ENCODE data around the gene ZSWIM4. TPM values are rescaled to one million over a fixed set of nuclear protein-coding genes. Genes with fewer than 3 reads are reported as not detected.
A peak's percentile ranks its signal among the peaks of the same experiment; 100 is the strongest.
"Not testable (repeated sequence)": the region's sequence is repeated elsewhere in the genome, so short reads cannot be mapped to it uniquely, and the experiment has no call there.

The ZSWIM4 gene
- total RNA-seq, 1 experiment from 2014 or later, result 4.5 TPM

- no peak for DNase-seq (ENCODE audit: low spot score)
Observed at GRCh38 chr19:13778398-13778797, 16.8 kb upstream of the ZSWIM4 start.

GRCh38 chr19:13778847-13779246 is 16.4 kb upstream of the ZSWIM4 start:
- DNase-seq (ENCODE audit: low spot score), result no peak

DNA sequence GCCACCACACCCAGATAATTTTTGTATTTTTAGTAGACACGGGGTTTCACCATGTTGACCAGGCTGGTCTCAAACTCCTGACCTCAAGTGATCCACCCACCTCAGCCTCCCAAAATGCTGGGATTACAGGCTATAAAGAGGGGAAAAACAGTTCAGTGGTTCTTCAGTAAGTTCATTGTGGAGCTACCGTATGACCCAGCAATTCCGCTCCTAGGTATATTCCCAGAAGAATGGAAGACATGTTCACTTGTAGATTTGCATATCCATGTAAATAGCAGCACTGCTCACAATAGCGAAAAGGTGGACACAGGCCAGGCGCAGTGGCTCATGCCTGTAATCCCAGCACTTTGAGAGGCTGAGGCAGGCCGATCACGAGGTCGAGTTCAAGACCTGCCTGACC is 15.4 kb upstream of the ZSWIM4 start:
- not testable (repeated sequence) for DNase-seq (ENCODE audit: low spot score)

GRCh38 chr19:13781547-13781946 is 13.7 kb upstream of the ZSWIM4 start:
- DNase-seq (ENCODE audit: low spot score), result peak; percentile 92

- DNase-seq (ENCODE audit: low spot score), result no peak
Observed at GRCh38 chr19:13782537-13782936, 12.7 kb upstream of the ZSWIM4 start.

GRCh38 chr19:13783565-13784500 is 11.4 kb upstream of the ZSWIM4 start:
- DNase-seq (ENCODE audit: low spot score), result no peak

DNA sequence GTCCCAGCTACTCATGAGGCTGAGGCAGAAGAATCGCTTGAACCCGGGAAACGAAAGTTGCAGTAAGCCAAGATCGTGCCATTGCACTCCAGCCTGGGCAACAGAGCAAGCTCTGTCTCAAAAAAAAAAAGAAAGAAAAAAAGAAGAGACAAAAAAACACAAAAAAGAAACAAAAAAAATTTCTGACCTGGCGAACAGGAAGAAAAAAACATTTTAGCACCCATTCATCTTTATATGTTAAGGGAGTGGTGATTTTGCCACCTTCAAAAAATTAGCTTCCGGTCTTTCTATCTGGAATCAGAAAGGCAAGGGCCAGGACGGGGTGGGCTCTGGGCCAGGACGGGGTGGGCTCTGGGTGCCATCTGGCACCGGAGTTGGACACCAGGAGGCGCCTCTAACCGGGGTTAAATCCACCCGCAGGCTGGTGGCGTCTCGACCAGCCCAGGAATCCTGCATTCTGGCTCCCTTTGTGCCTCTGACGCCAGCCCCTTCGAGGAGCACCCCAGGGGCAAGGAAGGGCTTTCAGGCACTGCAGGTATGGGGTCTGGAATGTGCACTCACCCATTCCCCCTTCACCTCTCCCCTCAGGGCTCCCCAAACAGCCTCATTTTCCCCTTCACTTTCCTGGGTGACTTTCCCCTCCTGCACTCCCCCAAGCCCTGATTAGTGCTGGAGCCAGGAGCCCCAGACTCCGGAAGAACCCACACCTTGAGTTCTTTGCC is 10.4 kb upstream of the ZSWIM4 start:
- DNase-seq (ENCODE audit: low spot score), result peak; percentile 69

GRCh38 chr19:13788991-13789390 is 6.3 kb upstream of the ZSWIM4 start:
- DNase-seq (ENCODE audit: low spot score), result no peak

DNA sequence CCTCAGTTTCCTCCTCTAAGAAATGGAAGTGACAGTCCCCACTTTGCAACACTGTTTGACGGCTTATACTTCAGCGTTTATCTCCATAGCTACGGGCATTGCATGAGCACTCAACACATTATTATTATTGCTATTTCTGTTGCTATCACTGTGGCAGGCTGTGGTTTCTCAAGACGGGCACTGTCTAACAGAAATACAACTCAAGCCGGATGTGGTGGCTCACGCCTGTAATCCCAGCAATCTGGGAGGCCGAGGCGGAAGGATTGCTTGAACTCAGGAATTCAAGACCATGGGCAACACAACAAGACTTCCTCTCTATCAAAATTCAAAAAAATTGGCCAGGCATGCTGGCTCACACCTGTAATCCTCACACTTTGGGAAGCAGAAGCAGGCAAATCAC is 4.9 kb upstream of the ZSWIM4 start:
- no peak for DNase-seq (ENCODE audit: low spot score)

DNA sequence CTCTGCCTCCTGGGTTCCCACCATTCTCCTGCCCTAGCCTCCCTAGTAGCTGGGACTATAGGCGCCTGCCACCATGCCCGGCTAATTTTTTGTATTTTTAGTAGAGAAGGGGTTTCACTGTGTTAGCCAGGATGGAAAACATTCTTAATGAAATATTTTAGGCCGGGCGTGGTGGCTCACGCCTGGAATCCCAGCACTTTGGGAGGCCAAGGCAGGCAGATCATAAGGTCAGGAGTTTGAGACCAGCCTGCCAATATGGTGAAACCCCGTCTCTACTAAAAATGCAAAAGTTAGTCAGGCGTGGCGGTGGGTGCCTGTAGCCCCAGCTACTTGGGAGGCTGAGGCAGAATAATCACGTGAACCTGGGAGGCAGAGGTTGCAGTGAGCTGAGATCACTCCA is 1.9 kb upstream of the ZSWIM4 start:
- not testable (repeated sequence) for DNase-seq (ENCODE audit: low spot score)

GRCh38 chr19:13794398-13794756 is 866 bp upstream of the ZSWIM4 start:
- peak; percentile 81 for DNase-seq (ENCODE audit: low spot score)

- peak; percentile 49 for DNase-seq (ENCODE audit: low spot score)
Observed at GRCh38 chr19:13795595-13796300, 505 bp downstream of the ZSWIM4 start.

- peak; percentile 99 for DNase-seq (ENCODE audit: low spot score)
Observed at GRCh38 chr19:13796301-13797057, 1.2 kb downstream of the ZSWIM4 start.

- no peak for DNase-seq (ENCODE audit: low spot score)
Observed at GRCh38 chr19:13797058-13797440, 1.8 kb downstream of the ZSWIM4 start.

DNA sequence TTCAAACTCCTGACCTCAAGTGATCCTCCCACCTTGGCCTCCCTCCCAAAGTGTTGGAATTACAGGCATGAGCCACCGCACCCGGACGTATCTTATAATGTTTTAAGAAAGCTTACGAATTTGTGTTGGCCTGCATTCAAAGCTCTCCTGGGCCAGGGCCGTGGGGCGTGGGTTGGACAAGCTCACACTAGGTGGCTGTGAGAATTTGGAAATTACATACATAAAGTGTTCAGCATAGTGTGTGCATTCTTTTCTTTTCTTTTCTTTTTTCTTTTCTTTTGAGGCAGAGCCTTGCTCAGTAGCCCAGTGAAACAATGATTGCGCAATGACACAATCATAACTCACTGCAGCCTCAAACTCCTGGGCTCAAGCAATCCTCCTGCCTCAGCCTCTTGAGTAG is 2.6 kb downstream of the ZSWIM4 start:
- DNase-seq (ENCODE audit: low spot score), result peak; percentile 74

- DNase-seq (ENCODE audit: low spot score), result no peak
Observed at GRCh38 chr19:13799669-13800068, 4.4 kb downstream of the ZSWIM4 start.

DNA sequence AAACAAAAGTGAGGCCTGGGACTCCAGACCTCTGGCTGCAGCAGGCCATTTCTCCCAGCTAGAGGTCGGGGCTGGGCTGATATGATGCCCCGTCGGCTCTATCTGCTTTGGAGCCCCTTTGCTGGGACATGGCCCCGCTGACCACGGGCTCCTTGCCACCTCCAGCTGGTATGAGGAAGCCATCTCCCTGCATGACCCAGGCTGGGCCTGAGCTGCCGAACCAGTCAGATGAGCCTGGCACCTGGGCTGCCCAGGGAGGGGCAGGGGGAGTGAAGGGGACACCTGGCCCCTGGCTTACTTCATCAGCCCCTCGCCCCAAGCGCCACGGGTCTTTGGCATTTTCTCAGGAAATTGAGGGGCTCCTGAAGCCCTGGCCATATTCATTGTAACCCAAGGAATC is 7.8 kb downstream of the ZSWIM4 start:
- DNase-seq (ENCODE audit: low spot score), result no peak

DNA sequence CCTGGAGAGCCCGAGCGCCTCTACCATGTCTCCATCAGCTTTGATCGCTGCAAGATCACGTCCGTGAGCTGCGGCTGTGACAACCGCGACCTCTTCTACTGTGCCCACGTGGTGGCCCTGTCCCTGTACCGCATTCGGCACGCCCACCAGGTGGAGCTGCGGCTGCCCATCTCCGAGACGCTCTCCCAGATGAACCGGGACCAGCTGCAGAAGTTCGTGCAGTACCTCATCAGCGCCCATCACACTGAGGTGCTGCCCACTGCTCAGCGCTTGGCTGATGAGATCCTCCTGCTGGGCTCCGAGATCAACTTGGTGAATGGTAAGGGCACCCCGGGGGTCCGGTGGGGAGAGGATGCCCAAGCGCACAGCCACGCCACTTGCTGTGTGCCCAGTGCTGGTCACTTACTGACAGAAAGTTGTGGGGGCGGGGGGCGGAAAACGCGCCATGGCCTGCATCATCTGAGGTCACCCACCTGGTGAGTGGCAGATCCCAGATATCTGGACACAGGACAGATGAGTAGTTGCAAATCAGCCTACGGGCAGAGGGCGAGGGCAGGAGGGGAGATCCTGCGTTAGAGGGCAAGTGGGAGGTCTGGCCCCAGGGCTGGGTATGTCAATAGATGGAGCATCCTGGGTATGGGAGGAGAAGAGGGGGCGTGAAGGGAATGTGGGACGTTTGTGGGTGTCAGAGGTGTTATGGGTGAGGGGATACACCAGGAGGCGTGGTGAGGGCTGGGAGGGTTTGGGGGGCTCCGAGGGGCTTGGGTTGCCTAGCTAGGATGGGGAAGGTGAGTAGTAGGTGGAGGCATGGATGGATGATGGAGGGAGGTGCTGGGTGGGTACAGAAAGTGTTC is 9.8 kb downstream of the ZSWIM4 start:
- DNase-seq (ENCODE audit: low spot score), result no peak

- no peak for DNase-seq (ENCODE audit: low spot score)
Observed at GRCh38 chr19:13806728-13807127, 11.5 kb downstream of the ZSWIM4 start.

DNA sequence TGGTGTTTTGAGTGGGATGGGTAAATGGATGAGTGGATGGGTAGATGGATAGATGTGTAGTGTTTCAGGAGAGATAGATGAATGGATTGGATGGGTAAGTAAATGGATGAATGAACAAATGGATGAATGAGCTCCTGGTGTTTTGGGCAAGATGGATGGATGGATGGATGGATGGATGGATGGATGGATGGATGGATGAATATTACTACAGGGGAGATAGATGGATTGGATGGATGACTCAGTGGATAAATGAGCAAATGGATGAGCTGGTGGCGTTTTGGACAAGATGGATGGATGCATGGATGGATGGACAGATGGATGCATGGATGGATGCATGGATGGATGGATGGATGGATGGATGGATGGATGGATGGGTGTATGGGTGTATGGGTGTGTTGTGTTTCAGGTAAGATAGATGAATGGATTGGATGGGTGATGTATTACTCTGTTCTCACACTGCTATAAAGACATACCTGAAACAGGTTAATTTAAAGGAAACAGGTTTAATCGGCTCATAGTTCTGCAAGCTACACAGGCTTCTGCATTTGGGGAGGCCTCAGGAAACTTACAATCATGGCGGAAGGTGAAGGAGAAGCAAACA is 12.3 kb downstream of the ZSWIM4 start:
- DNase-seq (ENCODE audit: low spot score), result no peak

Data from A172 (cell line).